Fibroblast of peridontal ligament (primary cell): ENCODE data around the gene PFKL.

Experiments
- DNase-seq: peaks from one replicate; pipeline ENCODE4 v3.0.0-alpha.2; 2010; ENCODE audit errors: extremely low read depth

PFKL gene

GRCh38 chr21:44299458-44300261 is at the start of gene PFKL:
Gene PFKL (plus strand): TSS chr21:44300053. CDS start chr21:44300106, 53 bp downstream.
- DNase-seq = no peak

GRCh38 chr21:44253832-44254710 is 45.8 kb upstream of the PFKL start:
- no peak for DNase-seq

- peak; percentile 20 for DNase-seq
These were observed 44.3 kb upstream of the PFKL start for GRCh38 chr21:44255511-44255981.

- DNase-seq = no peak
These were observed 41.7 kb upstream of the PFKL start for GRCh38 chr21:44258056-44258725.

GRCh38 chr21:44259082-44259705 is 40.7 kb upstream of the PFKL start:
- DNase-seq = no peak

GRCh38 chr21:44260066-44260465 is 39.8 kb upstream of the PFKL start:
- DNase-seq = no peak

- DNase-seq = no peak
These were observed 38.8 kb upstream of the PFKL start for GRCh38 chr21:44260791-44261631.

GRCh38 chr21:44261675-44262295 is 38.1 kb upstream of the PFKL start, which contains the start of gene DNMT3L:
Gene DNMT3L (minus strand): TSS chr21:44261897. CDS start chr21:44261259, 638 bp downstream.
- DNase-seq = no peak

- no peak for DNase-seq
These were observed 37.4 kb upstream of the PFKL start for GRCh38 chr21:44262338-44263056.

GRCh38 chr21:44263221-44263760 is 36.6 kb upstream of the PFKL start:
- no peak for DNase-seq

- DNase-seq = no peak
These were observed 36.1 kb upstream of the PFKL start for GRCh38 chr21:44263768-44264167.

- no peak for DNase-seq
These were observed 34.1 kb upstream of the PFKL start for GRCh38 chr21:44265734-44266270.

GRCh38 chr21:44267655-44268142 is 32.2 kb upstream of the PFKL start:
- DNase-seq = no peak

GRCh38 chr21:44269090-44269489 is 30.8 kb upstream of the PFKL start:
- no peak for DNase-seq

- DNase-seq = no peak
These were observed 28.1 kb upstream of the PFKL start for GRCh38 chr21:44271558-44272283.

GRCh38 chr21:44272284-44272858 is 27.5 kb upstream of the PFKL start:
- no peak for DNase-seq

GRCh38 chr21:44273046-44273445 is 26.8 kb upstream of the PFKL start:
- no peak for DNase-seq

GRCh38 chr21:44275041-44275440 is 24.8 kb upstream of the PFKL start:
- DNase-seq = no peak
